ENCODE measurements around the gene SYT15.

GRCh38 chr10:46544989-46545791, 33.7 kb upstream of the SYT15 start:
- TF ChIP-seq TAF1 (IDR thresholded peaks at IDR 0.05; ENCODE audit: borderline replicate concordance, insufficient read depth, low read length) (no peak), SIN3A (IDR thresholded peaks at IDR 0.05; ENCODE audit: borderline replicate concordance, insufficient read depth, low read length) (no peak), POLR2AphosphoS5 (IDR thresholded peaks at IDR 0.05; ENCODE audit: low read depth, low read length) (no peak), REST (IDR thresholded peaks at IDR 0.05; ENCODE audit: insufficient read depth in 1 of 2, low read depth in 2 of 2, low read length in 2 of 2) (no peak)

Measured in PFSK-1 (cell line).